ENCODE results near the gene TMEM72. TPM values are rescaled to one million over a fixed set of nuclear protein-coding genes. Genes with fewer than 3 reads are reported as not detected.

The TMEM72 gene
- total and polyA plus RNA-seq, 2 donors, result 0.05 to 0.07 TPM

DNA sequence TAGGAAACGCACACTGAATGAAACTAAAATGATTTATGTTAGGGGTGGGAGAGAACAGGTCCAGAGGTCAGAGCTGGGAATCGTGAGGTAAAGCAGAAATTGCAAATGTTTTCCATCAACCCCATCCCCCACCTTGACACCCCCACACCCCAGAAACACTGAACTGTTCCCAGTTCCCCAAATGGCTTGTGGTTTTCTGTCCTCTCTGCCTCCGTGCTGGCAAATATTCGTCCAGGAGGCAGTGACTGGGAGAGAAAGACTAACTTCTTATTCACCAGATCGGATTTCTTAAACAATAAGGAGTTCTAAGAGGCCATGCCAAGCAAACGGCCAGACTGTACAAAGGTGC lies 47.7 kb downstream of the TMEM72 start:
- WGBS, result 8% methylated on average over 6 of the region's 6 CpGs
- Histone ChIP-seq H3K27ac (ENCODE audit: low read depth in 1 of 2, low read length in 1 of 2) (peak overlapping the region; percentile 48 to 93), H3K4me3 (ENCODE audit: low read length in 2 of 2) (peak overlapping the region; percentile 75 to 81), H3K36me3 (ENCODE audit: control insufficient read depth in 2 of 2, insufficient read depth in 2 of 2, low read length in 1 of 2) (peaks cover 0 to 6% of the 10 kb centered on the region in 2 donors), H3K4me1 (ENCODE audit: control insufficient read depth in 2 of 2, insufficient read depth in 2 of 2, low read length in 2 of 2) (peaks cover 30 to 47% of the 10 kb centered on the region in 2 donors), H3K9me3 (ENCODE audit: control insufficient read depth in 2 of 2, insufficient read depth in 1 of 2, low read length in 1 of 2) (peaks cover 0 to 1% of the 10 kb centered on the region in 2 donors), H3K27me3 (ENCODE audit: control insufficient read depth in 2 of 2, insufficient read depth in 1 of 2, low read length in 1 of 2) (no peaks in the 10 kb centered on the region)
- DNase-seq (ENCODE audit: low read depth in 6 of 9, low spot score in 9 of 9), result no peak

DNA sequence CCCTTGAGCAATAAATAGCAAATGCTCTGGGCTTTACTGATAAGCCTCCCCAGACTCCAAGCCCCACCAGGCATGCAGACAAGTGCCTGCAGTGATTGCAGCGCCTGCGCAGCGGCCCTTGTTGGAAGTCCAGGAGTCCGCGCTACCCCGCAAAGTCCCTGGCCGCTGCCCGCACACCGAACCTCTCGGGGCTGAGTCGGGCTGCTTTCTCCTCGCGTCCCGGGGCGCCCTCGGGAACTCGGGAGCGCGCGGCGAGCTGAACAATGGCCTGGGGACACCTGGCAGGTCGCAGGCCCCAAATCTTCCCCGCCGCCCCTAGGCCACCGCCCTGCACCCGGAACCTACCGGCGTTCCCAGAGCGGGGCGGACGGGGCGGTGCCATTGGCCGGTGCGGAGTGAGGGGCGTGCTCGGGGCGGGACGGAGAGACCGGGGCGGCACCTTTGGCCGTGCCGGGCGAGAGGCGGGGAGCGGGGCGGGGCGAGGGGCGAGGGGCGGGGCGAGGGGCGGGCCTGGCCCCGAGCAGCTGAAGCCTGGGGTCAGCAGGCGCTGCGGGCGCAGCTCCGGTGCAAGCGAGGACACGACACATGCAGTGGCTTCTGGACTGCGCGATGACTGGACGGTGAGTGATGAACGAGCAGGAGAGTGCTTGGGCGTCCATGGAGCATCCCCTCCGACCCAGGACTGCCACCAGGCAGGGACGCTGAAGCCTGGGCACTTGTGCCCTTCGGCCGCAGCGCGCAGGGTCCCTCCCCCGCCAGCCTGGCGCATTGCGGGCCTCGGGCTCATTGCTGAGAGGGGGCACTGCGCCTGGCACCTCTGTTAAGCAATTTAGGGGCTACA lies 48.3 kb downstream of the TMEM72 start, which contains the start of gene RASSF4:
RASSF4 (plus strand) TSS at position 556 of the 841 bp plus-strand sequence. CDS start 10,401 bp downstream, outside the sequence.
- Histone ChIP-seq H3K9me3 (ENCODE audit: control insufficient read depth in 2 of 2, insufficient read depth in 1 of 2, low read length in 1 of 2) (peaks cover 1 to 3% of the 10 kb centered on the region in 2 donors), H3K4me3 (ENCODE audit: low read length in 2 of 2) (peak within 1 kb of the TSS; percentile 75 to 81), H3K27ac (ENCODE audit: low read depth in 1 of 2, low read length in 1 of 2) (peak within 1 kb of the TSS; percentile 48 to 93), H3K36me3 (ENCODE audit: control insufficient read depth in 2 of 2, insufficient read depth in 2 of 2, low read length in 1 of 2) (peaks cover 0 to 6% of the 10 kb centered on the region in 2 donors), H3K27me3 (ENCODE audit: control insufficient read depth in 2 of 2, insufficient read depth in 1 of 2, low read length in 1 of 2) (no peaks in the 10 kb centered on the region), H3K4me1 (ENCODE audit: control insufficient read depth in 2 of 2, insufficient read depth in 2 of 2, low read length in 2 of 2) (peaks cover 36 to 53% of the 10 kb centered on the region in 2 donors)
- peak in 8 of 9 donors; percentile 45 to 92 (median 79) for DNase-seq (ENCODE audit: low read depth in 6 of 9, low spot score in 9 of 9)
- WGBS, result 2% methylated on average over 74 of the region's 74 CpGs

DNA sequence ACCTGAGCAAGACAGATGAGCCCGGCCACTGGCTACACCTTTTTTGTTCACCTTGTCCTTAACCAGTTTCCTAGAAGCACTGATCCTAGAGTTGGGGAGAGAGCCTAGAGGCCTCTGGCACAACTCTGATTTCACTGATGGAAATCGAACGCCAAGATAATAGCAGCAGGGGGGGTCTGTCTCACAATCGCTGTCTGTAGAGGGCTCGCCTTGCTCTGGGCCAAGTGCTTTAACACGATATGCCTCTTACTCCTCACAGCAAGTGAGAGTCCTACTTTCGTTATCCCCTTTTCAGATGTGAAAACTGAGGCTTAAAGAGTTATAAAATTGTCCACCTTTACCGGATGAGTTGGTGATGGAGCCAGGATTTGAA lies 48.9 kb downstream of the TMEM72 start:
- Histone ChIP-seq H3K4me3 (ENCODE audit: low read length in 2 of 2) (peak overlapping the region; percentile 47 to 75), H3K4me1 (ENCODE audit: control insufficient read depth in 2 of 2, insufficient read depth in 2 of 2, low read length in 2 of 2) (peaks cover 39 to 59% of the 10 kb centered on the region in 2 donors), H3K27ac (ENCODE audit: low read depth in 1 of 2, low read length in 1 of 2) (peak overlapping the region in 1 of 2 donors; percentile 5), H3K36me3 (ENCODE audit: control insufficient read depth in 2 of 2, insufficient read depth in 2 of 2, low read length in 1 of 2) (peaks cover 0 to 6% of the 10 kb centered on the region in 2 donors), H3K9me3 (ENCODE audit: control insufficient read depth in 2 of 2, insufficient read depth in 1 of 2, low read length in 1 of 2) (peaks cover 1 to 3% of the 10 kb centered on the region in 2 donors), H3K27me3 (ENCODE audit: control insufficient read depth in 2 of 2, insufficient read depth in 1 of 2, low read length in 1 of 2) (no peaks in the 10 kb centered on the region)
- 80% methylated on average over 8 of the region's 8 CpGs for WGBS
- no peak for DNase-seq (ENCODE audit: low read depth in 6 of 9, low spot score in 9 of 9)

DNA sequence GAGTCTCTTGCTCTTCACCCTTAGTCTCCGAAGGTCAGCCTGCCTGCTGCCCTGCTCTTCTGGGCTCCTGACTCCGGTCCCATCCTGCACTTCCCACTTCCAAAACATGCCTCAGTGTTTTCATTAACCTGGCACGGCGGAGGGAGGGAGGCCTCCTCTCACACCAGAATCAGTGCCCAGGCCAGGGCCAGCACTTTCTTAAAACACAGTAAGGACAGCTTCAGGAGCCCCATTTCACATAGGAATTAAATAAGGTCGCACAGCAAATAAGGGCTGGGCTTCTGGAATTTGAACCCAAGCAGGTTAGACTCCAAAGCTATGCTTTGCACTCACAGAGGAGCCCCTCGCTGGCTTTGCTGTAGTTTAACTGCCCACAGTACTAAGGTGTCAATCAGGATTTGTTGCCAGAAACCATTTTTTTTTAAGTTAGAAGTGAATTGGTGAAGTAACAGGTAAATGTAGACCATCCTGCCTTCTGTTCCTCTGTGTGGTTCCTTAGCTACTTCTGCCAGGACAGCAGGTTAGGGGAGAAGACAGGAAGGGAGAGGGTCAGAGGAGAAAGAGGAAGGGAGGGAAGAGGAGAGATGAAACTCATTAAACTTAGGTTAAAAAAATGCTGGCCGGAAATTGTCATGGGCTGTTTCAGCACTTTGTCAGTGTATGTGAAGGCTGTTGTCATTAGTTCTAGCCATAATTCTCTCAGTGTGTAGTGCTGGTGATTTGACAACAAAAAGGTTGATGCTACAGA lies 49.5 kb downstream of the TMEM72 start:
- Histone ChIP-seq H3K27me3 (ENCODE audit: control insufficient read depth in 2 of 2, insufficient read depth in 1 of 2, low read length in 1 of 2) (no peaks in the 10 kb centered on the region), H3K4me3 (ENCODE audit: low read length in 2 of 2) (no peak overlapping the region), H3K4me1 (ENCODE audit: control insufficient read depth in 2 of 2, insufficient read depth in 2 of 2, low read length in 2 of 2) (peaks cover 39 to 64% of the 10 kb centered on the region in 2 donors), H3K9me3 (ENCODE audit: control insufficient read depth in 2 of 2, insufficient read depth in 1 of 2, low read length in 1 of 2) (peaks cover 1 to 3% of the 10 kb centered on the region in 2 donors), H3K27ac (ENCODE audit: low read depth in 1 of 2, low read length in 1 of 2) (peak overlapping the region in 1 of 2 donors; percentile 5), H3K36me3 (ENCODE audit: control insufficient read depth in 2 of 2, insufficient read depth in 2 of 2, low read length in 1 of 2) (peaks cover 0 to 4% of the 10 kb centered on the region in 2 donors)
- 96% methylated on average over 7 of the region's 7 CpGs for WGBS
- no peak for DNase-seq (ENCODE audit: low read depth in 6 of 9, low spot score in 9 of 9)

GRCh38 chr10:44961230-44961571 lies 50.1 kb downstream of the TMEM72 start:
- Histone ChIP-seq H3K4me1 (ENCODE audit: control insufficient read depth in 2 of 2, insufficient read depth in 2 of 2, low read length in 2 of 2) (peaks cover 42 to 69% of the 10 kb centered on the region in 2 donors), H3K36me3 (ENCODE audit: control insufficient read depth in 2 of 2, insufficient read depth in 2 of 2, low read length in 1 of 2) (no peaks in the 10 kb centered on the region), H3K4me3 (ENCODE audit: low read length in 2 of 2) (no peak overlapping the region), H3K27ac (ENCODE audit: low read depth in 1 of 2, low read length in 1 of 2) (no peak overlapping the region), H3K9me3 (ENCODE audit: control insufficient read depth in 2 of 2, insufficient read depth in 1 of 2, low read length in 1 of 2) (peaks cover 1 to 3% of the 10 kb centered on the region in 2 donors), H3K27me3 (ENCODE audit: control insufficient read depth in 2 of 2, insufficient read depth in 1 of 2, low read length in 1 of 2) (no peaks in the 10 kb centered on the region)
- no peak for DNase-seq (ENCODE audit: low read depth in 6 of 9, low spot score in 9 of 9)
- 71% methylated on average over 4 of the region's 4 CpGs for WGBS

DNA sequence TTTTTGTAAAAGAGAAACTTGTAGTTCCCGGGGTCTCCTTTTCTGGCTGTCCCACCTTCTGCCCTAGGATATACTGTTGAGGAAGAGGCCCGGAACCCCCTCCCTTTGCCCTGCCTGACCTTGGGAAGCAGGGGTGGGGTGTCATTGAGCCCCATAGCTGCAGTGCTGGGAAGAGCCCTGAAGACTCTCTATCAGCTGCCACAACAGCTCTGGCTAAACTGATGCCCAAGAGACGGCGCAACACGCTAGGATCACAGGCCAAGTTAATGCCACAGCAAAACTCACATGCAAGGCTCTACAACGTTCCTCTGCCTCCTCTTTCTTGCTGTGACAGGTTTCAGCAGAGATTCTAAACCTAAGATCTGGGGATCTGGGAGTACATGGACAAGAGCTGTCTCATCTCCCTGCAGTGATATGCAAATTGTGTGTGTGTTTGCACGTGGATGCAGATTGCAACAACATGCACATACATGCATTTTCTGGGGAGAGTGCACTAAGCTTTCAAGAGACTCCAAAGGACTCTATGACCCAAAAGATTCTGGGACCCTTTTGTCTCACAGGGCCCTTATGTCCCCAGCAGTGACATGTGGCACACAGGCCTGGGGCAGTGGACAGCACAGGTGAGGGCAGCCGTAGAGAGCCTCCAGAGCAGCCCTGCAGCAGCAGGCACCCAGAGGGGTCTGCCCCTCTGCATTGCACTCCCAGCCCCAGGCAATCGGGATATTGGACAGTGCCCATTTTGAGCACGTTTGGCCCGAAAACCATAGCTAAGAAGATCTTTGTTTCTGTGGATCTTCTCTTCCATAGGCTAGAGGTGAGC lies 51.0 kb downstream of the TMEM72 start:
- Histone ChIP-seq H3K4me3 (ENCODE audit: low read length in 2 of 2) (no peak overlapping the region), H3K4me1 (ENCODE audit: control insufficient read depth in 2 of 2, insufficient read depth in 2 of 2, low read length in 2 of 2) (peaks cover 43 to 77% of the 10 kb centered on the region in 2 donors), H3K27me3 (ENCODE audit: control insufficient read depth in 2 of 2, insufficient read depth in 1 of 2, low read length in 1 of 2) (no peaks in the 10 kb centered on the region), H3K9me3 (ENCODE audit: control insufficient read depth in 2 of 2, insufficient read depth in 1 of 2, low read length in 1 of 2) (peaks cover 0 to 3% of the 10 kb centered on the region in 2 donors), H3K36me3 (ENCODE audit: control insufficient read depth in 2 of 2, insufficient read depth in 2 of 2, low read length in 1 of 2) (no peaks in the 10 kb centered on the region), H3K27ac (ENCODE audit: low read depth in 1 of 2, low read length in 1 of 2) (no peak overlapping the region)
- no peak for DNase-seq (ENCODE audit: low read depth in 6 of 9, low spot score in 9 of 9)
- 96% methylated on average over 11 of the region's 11 CpGs for WGBS

- Histone ChIP-seq H3K9me3 (ENCODE audit: control insufficient read depth in 2 of 2, insufficient read depth in 1 of 2, low read length in 1 of 2) (peaks cover 0 to 3% of the 10 kb centered on the region in 2 donors), H3K27me3 (ENCODE audit: control insufficient read depth in 2 of 2, insufficient read depth in 1 of 2, low read length in 1 of 2) (no peaks in the 10 kb centered on the region), H3K4me1 (ENCODE audit: control insufficient read depth in 2 of 2, insufficient read depth in 2 of 2, low read length in 2 of 2) (peaks cover 44 to 81% of the 10 kb centered on the region in 2 donors), H3K27ac (ENCODE audit: low read depth in 1 of 2, low read length in 1 of 2) (peak overlapping the region in 1 of 2 donors; percentile 56), H3K36me3 (ENCODE audit: control insufficient read depth in 2 of 2, insufficient read depth in 2 of 2, low read length in 1 of 2) (no peaks in the 10 kb centered on the region), H3K4me3 (ENCODE audit: low read length in 2 of 2) (no peak overlapping the region)
- peak in 3 of 9 donors; percentile 41 to 76 (median 50) for DNase-seq (ENCODE audit: low read depth in 6 of 9, low spot score in 9 of 9)
- WGBS, result 37% methylated on average over 19 of the region's 19 CpGs
Measured at GRCh38 chr10:44962870-44963738, 52.0 kb downstream of the TMEM72 start.
